Cardiac muscle cell (in vitro differentiated cells and primary cell): Measurements from ENCODE around the gene TAF1B. TPM values are rescaled to one million over a fixed set of nuclear protein-coding genes. Genes with fewer than 3 reads are reported as not detected.

Source experiments
- DNase-seq, 2 donors: peaks; one replicate each; pipeline versions ENCODE4 v3.0.0 to v3.0.0-alpha.2; 2010 to 2017; ENCODE audit warnings: low read depth in 1 of 2, low spot score in 1 of 2
- H3K27ac ChIP-seq: fragments of 200-600 bp; sonication (generic); 2 replicates; pipeline ENCODE4 v1.5.1; 2016
- H3K27me3 ChIP-seq: fragments of 200-600 bp; sonication (generic); 2 replicates; pipeline ENCODE4 v1.6.0; 2016; ENCODE audit warnings: control low read depth
- H3K36me3 ChIP-seq: fragments of 200-600 bp; sonication (generic); 2 replicates; pipeline ENCODE4 v1.5.1; 2016; ENCODE audit warnings: control low read depth
- H3K4me1 ChIP-seq: fragments of 200-600 bp; sonication (generic); 2 replicates; pipeline ENCODE4 v1.8.1; 2017; ENCODE audit warnings: low read depth, mild to moderate bottlenecking, mixed run types
- H3K4me3 ChIP-seq: fragments of 200-600 bp; sonication (generic); 2 replicates; pipeline ENCODE4 v1.5.1; 2016; ENCODE audit warnings: mild to moderate bottlenecking
- H3K9me3 ChIP-seq: fragments of 200-600 bp; sonication (generic); 2 replicates; pipeline ENCODE4 v1.5.1; 2017; ENCODE audit warnings: low read depth, mild to moderate bottlenecking, control low read depth
- polyA plus RNA-seq: library from polyadenylated mRNA; unstranded; fragments of >200 nt; fragmentation: Nextera tagmentation; extraction: Ambion mirVana; gene quantifications from 2 replicates; pipeline ENCODE4 v1.2.1, GENCODE V29; 2016
- total RNA-seq: library from RNA; depleted of rRNA; stranded (reverse); fragments of >200 nt; gene quantifications from 2 replicates; pipeline ENCODE4 v1.2.3, GENCODE V29; 2016
- TF ChIP-seq, protein P1 (sequence below): IDR thresholded peaks from 2 replicates; pipeline ENCODE4 v1.5.1; 2012; ENCODE audit warnings: low read depth, mild to moderate bottlenecking, low read length

Gene TAF1B
- total and polyA plus RNA-seq, 2 experiments from 2014 or later: 11.2 to 14.2 TPM

DNA sequence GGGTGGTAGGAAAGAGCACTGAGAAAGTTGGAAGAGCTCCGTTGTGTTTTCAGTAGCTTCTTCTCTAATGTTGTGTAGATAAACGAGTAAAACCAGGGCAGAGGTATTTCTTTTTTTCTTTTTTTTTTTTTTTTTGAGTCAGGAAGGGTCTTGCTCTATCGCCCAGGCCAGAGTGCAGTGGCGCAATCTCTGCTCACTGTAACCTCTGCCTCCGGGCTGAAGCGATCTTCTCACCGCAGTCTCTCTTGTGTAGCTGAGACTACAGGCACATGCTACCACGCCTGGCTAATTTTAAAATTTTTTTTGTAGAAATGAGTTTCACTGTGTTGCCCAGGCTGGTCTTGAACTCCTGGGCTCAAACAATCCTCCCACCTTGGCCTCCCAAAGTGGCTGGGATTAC, 114.8 kb downstream of the TAF1B start:
- H3K27me3 ChIP-seq: peaks cover 26% of the 10 kb centered on the region
- TF ChIP-seq, protein P1, sequence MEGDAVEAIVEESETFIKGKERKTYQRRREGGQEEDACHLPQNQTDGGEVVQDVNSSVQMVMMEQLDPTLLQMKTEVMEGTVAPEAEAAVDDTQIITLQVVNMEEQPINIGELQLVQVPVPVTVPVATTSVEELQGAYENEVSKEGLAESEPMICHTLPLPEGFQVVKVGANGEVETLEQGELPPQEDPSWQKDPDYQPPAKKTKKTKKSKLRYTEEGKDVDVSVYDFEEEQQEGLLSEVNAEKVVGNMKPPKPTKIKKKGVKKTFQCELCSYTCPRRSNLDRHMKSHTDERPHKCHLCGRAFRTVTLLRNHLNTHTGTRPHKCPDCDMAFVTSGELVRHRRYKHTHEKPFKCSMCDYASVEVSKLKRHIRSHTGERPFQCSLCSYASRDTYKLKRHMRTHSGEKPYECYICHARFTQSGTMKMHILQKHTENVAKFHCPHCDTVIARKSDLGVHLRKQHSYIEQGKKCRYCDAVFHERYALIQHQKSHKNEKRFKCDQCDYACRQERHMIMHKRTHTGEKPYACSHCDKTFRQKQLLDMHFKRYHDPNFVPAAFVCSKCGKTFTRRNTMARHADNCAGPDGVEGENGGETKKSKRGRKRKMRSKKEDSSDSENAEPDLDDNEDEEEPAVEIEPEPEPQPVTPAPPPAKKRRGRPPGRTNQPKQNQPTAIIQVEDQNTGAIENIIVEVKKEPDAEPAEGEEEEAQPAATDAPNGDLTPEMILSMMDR: no peak
- H3K4me1 ChIP-seq: peaks cover 5% of the 10 kb centered on the region
- no peak for DNase-seq
- no peaks in the 10 kb centered on the region for H3K36me3 ChIP-seq
- H3K27ac ChIP-seq: no peak overlapping the region
- H3K9me3 ChIP-seq: no peaks in the 10 kb centered on the region
- H3K4me3 ChIP-seq: no peak overlapping the region

DNA sequence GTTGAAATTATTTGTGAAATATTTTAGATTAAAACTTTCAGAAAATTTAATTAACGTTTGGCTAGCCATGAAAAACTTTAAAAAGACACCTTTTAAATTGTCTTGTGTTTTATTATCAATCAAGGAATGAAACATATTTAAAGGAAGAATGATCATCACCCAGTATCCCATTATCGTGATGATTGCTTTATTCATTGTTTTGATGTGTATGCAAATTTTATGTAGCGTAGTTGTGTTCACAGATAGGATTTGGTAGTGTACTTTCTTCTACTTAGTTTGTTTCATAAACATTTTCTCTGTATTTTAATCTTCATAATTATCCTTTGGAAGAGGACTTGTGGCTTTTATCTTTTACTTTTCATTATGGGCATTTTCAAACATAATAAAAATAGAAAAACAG, 116.0 kb downstream of the TAF1B start:
- Histone ChIP-seq H3K4me3 (no peak overlapping the region), H3K27me3 (peaks cover 14% of the 10 kb centered on the region)
- TF ChIP-seq, protein P1: no peak

DNA sequence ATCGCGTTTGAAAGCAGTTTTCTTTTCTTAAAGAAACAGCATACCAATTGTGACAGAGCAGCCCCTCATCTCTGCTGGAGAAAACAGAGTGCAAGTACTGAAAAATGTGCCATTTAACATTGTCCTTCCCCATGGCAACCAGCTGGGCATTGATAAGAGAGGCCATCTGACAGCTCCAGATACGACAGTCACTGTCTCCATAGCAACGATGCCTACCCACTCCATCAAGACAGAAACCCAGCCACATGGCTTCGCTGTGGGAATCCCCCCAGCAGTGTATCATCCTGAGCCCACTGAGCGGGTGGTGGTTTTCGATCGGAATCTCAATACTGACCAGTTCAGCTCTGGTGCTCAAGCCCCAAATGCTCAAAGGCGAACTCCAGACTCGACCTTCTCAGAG, 117.7 kb downstream of the TAF1B start:
- Histone ChIP-seq H3K36me3 (no peaks in the 10 kb centered on the region), H3K4me1 (peaks cover 5% of the 10 kb centered on the region), H3K27ac (no peak overlapping the region), H3K9me3 (no peaks in the 10 kb centered on the region), H3K27me3 (no peaks in the 10 kb centered on the region), H3K4me3 (no peak overlapping the region)
- TF ChIP-seq, protein P1: no peak
- no peak for DNase-seq

More for the DNA sequence above, 116.0 kb downstream of the TAF1B start:
- no peak overlapping the region for H3K27ac ChIP-seq
- H3K4me1 ChIP-seq: peaks cover 5% of the 10 kb centered on the region
- no peaks in the 10 kb centered on the region for H3K9me3 ChIP-seq
- no peak for DNase-seq
- no peaks in the 10 kb centered on the region for H3K36me3 ChIP-seq

DNA sequence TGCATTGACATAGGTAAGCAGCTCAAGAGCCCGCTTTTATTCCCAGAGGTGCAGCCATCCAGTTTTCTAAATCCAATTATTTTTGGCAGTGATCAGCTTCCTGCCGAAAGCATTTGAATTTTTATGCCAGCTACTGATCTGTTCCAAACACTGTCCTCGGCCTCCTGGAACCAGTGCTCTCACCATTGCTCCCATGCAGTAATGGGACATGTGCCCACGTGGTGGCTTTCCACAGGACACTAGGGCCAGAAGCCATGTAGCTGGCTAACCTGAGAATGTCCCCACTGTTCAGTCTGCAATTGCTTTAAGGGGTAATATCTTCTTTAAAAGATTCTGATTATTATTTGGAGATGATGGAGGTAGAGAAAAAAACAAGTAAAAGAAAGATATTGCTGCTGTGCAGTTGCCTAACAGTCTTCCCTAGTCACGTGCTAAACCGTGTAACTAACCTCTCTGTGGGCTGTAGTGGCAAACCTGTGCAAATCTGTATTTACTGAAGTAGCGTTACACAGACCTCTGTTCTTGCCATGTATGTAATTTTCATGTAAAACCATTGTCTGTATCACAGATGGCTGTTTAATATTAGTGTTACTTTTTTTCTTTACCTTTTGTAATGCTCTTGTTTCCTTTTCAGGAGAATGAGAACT, 121.2 kb downstream of the TAF1B start:
- no peaks in the 10 kb centered on the region for H3K36me3 ChIP-seq
- H3K4me1 ChIP-seq: peaks cover 11% of the 10 kb centered on the region
- no peak for DNase-seq
- no peak overlapping the region for H3K4me3 ChIP-seq
- no peaks in the 10 kb centered on the region for H3K9me3 ChIP-seq
- H3K27me3 ChIP-seq: no peaks in the 10 kb centered on the region
- no peak overlapping the region for H3K27ac ChIP-seq
- TF ChIP-seq, protein P1: no peak

DNA sequence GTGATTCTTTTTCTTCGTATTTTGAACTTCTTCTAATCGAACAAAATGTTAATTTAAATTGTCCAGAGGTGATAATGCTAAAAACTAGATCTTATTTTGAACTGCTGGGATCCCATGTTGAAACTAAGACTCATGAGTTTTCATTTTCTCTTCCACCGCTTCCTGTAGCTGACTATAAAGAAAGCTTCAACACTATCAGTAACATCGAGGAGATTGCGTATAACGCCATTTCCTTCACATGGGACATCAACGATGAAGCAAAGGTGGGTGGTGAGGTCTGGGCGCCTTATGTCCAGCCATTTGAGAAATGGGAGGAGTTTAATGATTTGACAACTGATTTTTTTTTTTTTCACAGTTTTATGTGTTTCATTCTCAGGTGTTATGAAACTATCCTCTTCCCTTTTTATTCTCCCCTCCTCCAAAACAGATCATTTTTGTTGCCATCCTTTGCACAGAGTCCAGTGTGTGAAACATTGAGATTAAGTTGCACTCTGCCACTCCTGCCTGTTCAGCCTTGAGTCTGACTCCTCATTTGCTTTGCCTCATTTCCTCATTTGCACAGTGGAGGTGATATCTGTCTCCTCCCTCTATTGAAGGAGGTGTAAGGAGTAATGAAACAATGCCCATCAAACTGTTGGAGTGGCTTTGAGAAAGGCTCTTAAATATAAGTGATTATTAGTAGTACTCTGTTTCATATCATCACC, 122.0 kb downstream of the TAF1B start:
- H3K4me3 ChIP-seq: no peak overlapping the region
- no peaks in the 10 kb centered on the region for H3K36me3 ChIP-seq

More for the DNA sequence above, 122.0 kb downstream of the TAF1B start:
- H3K4me1 ChIP-seq: peaks cover 14% of the 10 kb centered on the region
- H3K9me3 ChIP-seq: no peaks in the 10 kb centered on the region
- DNase-seq: no peak
- no peak overlapping the region for H3K27ac ChIP-seq
- TF ChIP-seq, protein P1: no peak
- no peaks in the 10 kb centered on the region for H3K27me3 ChIP-seq
